ENCODE results near the gene GPC4. TPM values are rescaled to one million over a fixed set of nuclear protein-coding genes. Genes with fewer than 3 reads are reported as not detected.

Gene GPC4
- total RNA-seq, 4 donors from 2014 or later, result 7.8 to 15.7 (median 12.7) TPM

GRCh38 chrX:133335027-133335426, 80.3 kb downstream of the GPC4 start:
- intact Hi-C loops (cut with DNase I; ENCODE audit: low total_unique reads), result loop anchor here (10.0 kb wide), 1 partner anchor 80 kb away; the partner anchor contains the start of gene GPC4
- peak; percentile 13 for DNase-seq
- TF ChIP-seq CTCF (IDR thresholded peaks at IDR 0.05) (peak; percentile 36 to 51 (median 41)), POLR2A (IDR thresholded peaks at IDR 0.05) (no peak)
- no peak overlapping the region for H3K27ac ChIP-seq
- WGBS, 2 donors (ENCODE audit: low coverage in 1 of 2), result 32% methylated on average over 2 of the region's 2 CpGs; no CpG with 5 or more reads in 1 of the 2 donors
- H3K4me1 ChIP-seq, result no peaks in the 10 kb centered on the region
- no peaks in the 10 kb centered on the region for H3K36me3 ChIP-seq
- H3K9me3 ChIP-seq, result no peaks in the 10 kb centered on the region
- H3K27me3 ChIP-seq, result no peaks in the 10 kb centered on the region
- no peak overlapping the region for H3K4me3 ChIP-seq
- in situ Hi-C loops (cut with MboI; ENCODE audit: low pct_ligation_motif_present in 1 of 4, low pct_unique_long_range_greater_than_20kb in 1 of 4, low sequenced_read_pairs in 3 of 4), result loop anchor here in 2 of 4 donors (10.0 to 25.0 kb wide), 3 partner anchors 152 to 340 kb away; no protein-coding TSS in a partner anchor

GRCh38 chrX:133333154-133333750, 82.0 kb downstream of the GPC4 start:
- DNase-seq, result no peak
- in situ Hi-C loops (cut with MboI; ENCODE audit: low pct_ligation_motif_present in 1 of 4, low pct_unique_long_range_greater_than_20kb in 1 of 4, low sequenced_read_pairs in 3 of 4), result loop anchor here in 2 of 4 donors (10.0 to 25.0 kb wide), 3 partner anchors 154 to 342 kb away; no protein-coding TSS in a partner anchor
- Histone ChIP-seq H3K4me1 (no peaks in the 10 kb centered on the region), H3K27ac (no peak overlapping the region), H3K27me3 (no peaks in the 10 kb centered on the region), H3K4me3 (no peak overlapping the region), H3K36me3 (no peaks in the 10 kb centered on the region), H3K9me3 (no peaks in the 10 kb centered on the region)
- intact Hi-C loops (cut with DNase I; ENCODE audit: low total_unique reads), result loop anchor here (10.0 kb wide), 1 partner anchor 82 kb away; the partner anchor contains the start of gene GPC4
- 79 to 80% methylated on average over 2 to 4 of the region's 4 CpGs for WGBS, 2 donors (ENCODE audit: low coverage in 1 of 2)
- TF ChIP-seq CTCF (IDR thresholded peaks at IDR 0.05) (no peak), POLR2AphosphoS5 (IDR thresholded peaks at IDR 0.05) (no peak), POLR2A (IDR thresholded peaks at IDR 0.05) (no peak), EP300 (IDR thresholded peaks at IDR 0.05; ENCODE audit: low read depth) (no peak)

GRCh38 chrX:133332737-133333136, 82.6 kb downstream of the GPC4 start:
- Histone ChIP-seq H3K36me3 (no peaks in the 10 kb centered on the region), H3K27me3 (no peaks in the 10 kb centered on the region), H3K4me1 (no peaks in the 10 kb centered on the region), H3K4me3 (no peak overlapping the region), H3K9me3 (no peaks in the 10 kb centered on the region), H3K27ac (no peak overlapping the region)
- WGBS, 2 donors (ENCODE audit: low coverage in 1 of 2), result 73 to 80% methylated on average over 1 to 4 of the region's 4 CpGs
- no peak for DNase-seq
- TF ChIP-seq POLR2AphosphoS5 (IDR thresholded peaks at IDR 0.05) (no peak), EP300 (IDR thresholded peaks at IDR 0.05; ENCODE audit: low read depth) (no peak), CTCF (IDR thresholded peaks at IDR 0.05) (no peak), POLR2A (IDR thresholded peaks at IDR 0.05) (no peak)
- in situ Hi-C loops (cut with MboI; ENCODE audit: low pct_ligation_motif_present in 1 of 4, low pct_unique_long_range_greater_than_20kb in 1 of 4, low sequenced_read_pairs in 3 of 4), result loop anchor here in 2 of 4 donors (10.0 to 25.0 kb wide), 3 partner anchors 155 to 342 kb away; no protein-coding TSS in a partner anchor
- intact Hi-C loops (cut with DNase I; ENCODE audit: low total_unique reads), result loop anchor here (10.0 kb wide), 1 partner anchor 82 kb away; the partner anchor contains the start of gene GPC4

- 38 to 58% methylated on average over 1 to 4 of the region's 4 CpGs for WGBS, 2 donors (ENCODE audit: low coverage in 1 of 2)
- no peak overlapping the region for H3K4me3 ChIP-seq
- in situ Hi-C loops (cut with MboI; ENCODE audit: low pct_ligation_motif_present in 1 of 4, low pct_unique_long_range_greater_than_20kb in 1 of 4, low sequenced_read_pairs in 3 of 4), result loop anchor here in 2 of 4 donors (10.0 to 25.0 kb wide), 3 partner anchors 156 to 344 kb away; no protein-coding TSS in a partner anchor
- H3K36me3 ChIP-seq, result no peaks in the 10 kb centered on the region
- intact Hi-C loops (cut with DNase I; ENCODE audit: low total_unique reads), result loop anchor here (10.0 kb wide), 1 partner anchor 84 kb away; the partner anchor contains the start of gene GPC4
- H3K9me3 ChIP-seq, result no peaks in the 10 kb centered on the region
- no peak overlapping the region for H3K27ac ChIP-seq
- no peaks in the 10 kb centered on the region for H3K27me3 ChIP-seq
- no peaks in the 10 kb centered on the region for H3K4me1 ChIP-seq
- TF ChIP-seq CTCF (IDR thresholded peaks at IDR 0.05), result no peak
- TF ChIP-seq POLR2A (IDR thresholded peaks at IDR 0.05), result no peak
- TF ChIP-seq POLR2AphosphoS5 (IDR thresholded peaks at IDR 0.05), result no peak
- no peak for TF ChIP-seq EP300 (IDR thresholded peaks at IDR 0.05; ENCODE audit: low read depth)
- no peak for DNase-seq
Observed at GRCh38 chrX:133330956-133331355, 84.3 kb downstream of the GPC4 start.
